ENCODE measurements around the gene EWSR1.
"Not testable (repeated sequence)": the region's sequence is repeated elsewhere in the genome, so short reads cannot be mapped to it uniquely, and the experiment has no call there.

EWSR1 gene

DNA sequence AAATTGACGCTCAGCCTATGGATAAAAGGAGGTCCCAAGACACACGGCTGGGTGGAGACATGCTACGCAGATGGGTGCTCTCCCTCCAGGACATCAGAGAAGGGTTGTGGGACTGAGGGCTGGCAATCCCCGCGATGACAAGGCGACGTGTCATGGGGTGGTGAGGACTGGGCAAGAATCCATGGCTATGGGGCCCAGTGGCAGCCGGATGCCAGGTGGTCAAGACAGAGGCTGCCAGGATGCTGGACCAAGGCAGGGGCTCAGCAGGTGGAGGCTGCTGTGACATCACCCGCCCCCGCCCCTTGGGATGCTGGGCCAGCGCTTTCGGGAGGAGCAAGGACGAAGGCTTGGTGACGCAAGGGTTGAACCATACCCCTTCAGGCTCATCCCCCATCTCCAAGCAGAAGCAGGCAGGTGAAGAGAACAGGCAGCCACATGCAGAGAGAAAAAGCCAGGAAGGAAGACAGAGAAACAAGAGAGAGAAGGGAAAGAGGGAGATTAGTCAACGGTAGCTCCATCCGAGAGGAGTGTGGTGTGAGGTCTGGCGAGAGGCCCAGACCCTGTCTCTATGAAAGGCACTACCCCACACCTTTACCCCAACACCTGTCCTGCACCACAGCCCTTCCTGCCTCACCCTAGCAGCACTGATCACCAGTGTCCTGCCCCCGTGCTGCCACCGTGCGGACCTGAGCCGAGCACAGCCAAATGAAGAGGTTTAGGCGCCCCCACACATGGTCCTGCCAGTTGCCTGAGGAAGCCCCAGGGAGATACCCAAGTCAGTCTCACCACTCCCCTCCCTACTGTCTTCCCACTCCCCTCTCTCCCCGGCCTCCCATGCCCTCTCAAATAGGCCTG, 71.5 kb downstream of the EWSR1 start:
- no peak for DNase-seq

GRCh38 chr22:29340566-29340965, 72.5 kb downstream of the EWSR1 start:
- no peak for DNase-seq

- no peak for DNase-seq
These were observed 73.2 kb downstream of the EWSR1 start for GRCh38 chr22:29341056-29341848.

- DNase-seq = no peak
These were observed 73.7 kb downstream of the EWSR1 start for GRCh38 chr22:29341849-29342127.

DNA sequence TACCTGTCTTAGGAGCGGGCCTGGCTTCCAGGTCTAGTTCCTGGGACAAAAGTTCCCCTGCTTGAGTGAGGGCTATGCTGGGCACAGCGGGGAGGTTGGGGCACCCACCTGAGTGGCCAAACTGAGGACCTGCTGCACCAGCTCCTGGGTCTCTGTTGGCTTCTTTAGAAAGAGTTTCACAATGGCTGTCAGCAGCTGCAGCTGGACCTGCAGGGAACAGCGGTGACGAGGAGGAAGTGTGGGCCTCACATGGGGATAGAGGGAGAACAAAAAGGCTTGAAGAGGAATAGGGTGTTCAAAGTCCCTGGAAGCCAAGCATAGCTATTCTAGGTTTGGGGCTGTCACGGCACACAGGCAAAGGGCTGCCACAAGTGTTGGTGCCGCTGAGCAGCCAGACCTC, 74.1 kb downstream of the EWSR1 start:
- DNase-seq = no peak

DNA sequence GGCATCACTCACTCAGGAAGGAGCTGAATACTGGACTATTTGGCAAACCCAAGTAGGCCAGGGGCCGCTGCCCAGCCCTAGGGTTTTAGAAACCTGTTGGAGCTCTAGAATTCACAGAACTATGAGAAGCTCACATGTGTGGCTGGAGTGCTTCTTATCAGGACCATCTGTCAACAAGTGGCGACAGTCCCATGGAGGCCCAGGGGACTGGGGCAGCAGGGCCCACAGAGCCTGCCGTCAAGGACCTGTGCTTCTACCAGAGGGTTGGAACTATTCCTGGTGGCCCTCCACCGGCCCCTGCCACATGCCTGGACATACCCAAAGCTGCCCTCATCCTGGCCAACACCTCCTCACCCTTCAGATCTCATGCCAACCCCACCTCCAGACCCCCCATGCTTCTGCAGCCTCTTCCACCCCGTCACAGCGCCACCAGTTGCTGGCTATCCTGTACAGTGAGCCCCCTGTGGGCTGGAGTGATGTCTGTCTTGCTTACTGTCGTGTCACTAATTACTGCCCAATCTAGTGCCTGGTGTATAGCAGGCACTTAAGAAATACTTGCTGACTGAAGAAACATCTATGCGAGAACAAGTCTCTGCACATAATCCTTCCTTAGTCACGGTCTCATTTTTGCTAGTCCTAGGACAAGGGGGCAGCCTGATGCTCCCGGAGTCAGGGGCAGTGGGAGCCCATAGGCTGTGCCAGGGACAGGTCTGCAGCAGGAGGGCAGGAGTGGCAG, 74.7 kb downstream of the EWSR1 start:
- DNase-seq = no peak

DNA sequence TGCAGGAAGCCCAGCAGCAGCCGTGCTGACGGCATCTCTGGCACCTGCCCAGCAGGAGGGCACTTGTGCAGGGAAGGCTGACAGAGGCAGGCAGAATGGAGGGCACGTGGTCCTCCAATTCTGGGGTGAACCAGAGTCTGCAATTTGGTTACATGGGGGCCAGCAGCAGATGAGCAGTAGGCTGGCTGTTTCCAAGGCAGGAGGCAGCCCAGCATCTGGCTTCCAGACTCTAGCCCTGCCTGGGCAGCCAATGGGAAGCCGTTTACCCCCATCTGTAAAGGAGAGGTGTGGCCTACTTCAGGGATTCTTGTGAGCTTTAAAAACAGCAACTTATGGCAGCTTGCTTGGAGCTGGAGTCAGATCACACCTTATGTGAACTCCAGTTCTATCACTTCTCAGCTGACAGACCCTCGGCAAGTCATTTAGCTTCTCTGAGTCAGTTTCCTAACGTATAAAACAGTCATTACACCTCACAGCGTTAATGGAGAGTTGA, 75.3 kb downstream of the EWSR1 start:
- DNase-seq = no peak

DNA sequence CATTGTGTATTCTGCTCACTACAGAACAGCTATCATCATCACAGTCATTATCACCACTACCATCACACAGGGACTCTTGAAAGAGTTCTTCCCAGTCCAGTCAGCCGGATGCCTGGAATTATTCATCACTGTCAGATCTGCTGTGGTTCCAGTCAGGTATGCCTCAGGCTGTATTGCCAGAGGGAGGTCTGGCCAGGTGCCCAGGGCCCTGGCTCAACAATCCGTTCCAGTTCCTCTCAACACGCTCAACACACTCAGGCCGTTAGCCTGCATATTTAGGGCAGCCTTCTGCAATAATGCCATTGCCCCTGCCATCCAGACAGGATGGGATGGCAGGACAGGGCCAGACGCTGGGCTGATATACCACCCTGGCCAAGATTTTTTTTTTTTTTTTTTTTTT, 76.1 kb downstream of the EWSR1 start:
- DNase-seq = no peak

DNA sequence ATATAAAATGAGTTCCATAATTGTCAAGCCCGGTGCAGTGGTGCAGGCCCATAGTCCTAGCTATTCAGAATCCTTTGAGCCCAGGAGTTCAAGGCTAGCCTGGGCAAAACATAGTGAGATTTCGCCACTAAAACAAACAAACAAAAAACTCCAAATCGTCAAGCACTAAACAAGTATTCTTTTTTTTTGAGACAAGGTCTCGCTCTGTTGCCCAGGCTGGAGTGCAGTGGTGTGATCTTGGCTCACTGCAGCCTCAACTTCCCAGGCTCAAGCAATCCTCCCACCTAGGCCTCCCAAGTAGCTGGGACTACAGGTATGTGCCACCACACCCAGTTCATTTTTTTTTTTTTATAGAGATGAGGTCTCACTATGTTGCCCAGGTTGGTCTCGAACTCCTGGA, 76.8 kb downstream of the EWSR1 start:
- not testable (repeated sequence) for DNase-seq

GRCh38 chr22:29345932-29346331, 77.9 kb downstream of the EWSR1 start:
- no peak for DNase-seq

GRCh38 chr22:29346659-29347058, 78.6 kb downstream of the EWSR1 start:
- no peak for DNase-seq

- no peak for DNase-seq
These were observed 80.0 kb downstream of the EWSR1 start for GRCh38 chr22:29348041-29348440.

DNA sequence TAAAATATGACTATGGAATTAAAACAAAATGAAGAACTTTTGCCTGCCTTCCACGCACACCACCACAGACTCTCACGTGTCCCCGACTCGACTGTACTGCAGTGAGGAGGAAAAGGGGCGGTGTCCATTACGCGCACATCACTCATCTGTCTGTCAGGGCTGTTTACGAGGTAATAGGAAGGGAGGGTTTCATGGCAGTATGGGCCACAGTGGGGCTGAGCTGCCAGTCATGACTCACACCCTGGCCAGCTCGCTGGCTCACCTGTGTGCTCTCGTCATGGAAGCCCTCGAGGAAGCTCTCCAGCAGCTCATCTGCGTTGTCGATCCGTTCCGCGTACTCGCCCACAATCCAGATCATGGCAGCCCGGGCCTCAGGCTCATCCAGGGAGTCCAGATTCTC, 80.9 kb downstream of the EWSR1 start:
- no peak for DNase-seq

Measured in stimulated activated CD4-positive, alpha-beta T cell treated with anti-CD3 and anti-CD28 coated beads, Interleukin-12 subunit alpha, Interleukin-12 subunit beta, amount 100 ng/mL, for 4 hours (primary cell).